GM18909 (cell line): ENCODE data around the gene SIX5.
"Not testable (repeated sequence)": the region's sequence is repeated elsewhere in the genome, so short reads cannot be mapped to it uniquely, and the experiment has no call there.

Source experiments
- ATAC-seq: cut with Tn5 transposase; IDR thresholded peaks from one replicate; pipeline ENCODE4 v1.9.1; 2021; ENCODE audit warnings: mild to moderate bottlenecking; ENCODE audit not compliant: unreplicated experiment, poor library complexity

SIX5 gene

DNA sequence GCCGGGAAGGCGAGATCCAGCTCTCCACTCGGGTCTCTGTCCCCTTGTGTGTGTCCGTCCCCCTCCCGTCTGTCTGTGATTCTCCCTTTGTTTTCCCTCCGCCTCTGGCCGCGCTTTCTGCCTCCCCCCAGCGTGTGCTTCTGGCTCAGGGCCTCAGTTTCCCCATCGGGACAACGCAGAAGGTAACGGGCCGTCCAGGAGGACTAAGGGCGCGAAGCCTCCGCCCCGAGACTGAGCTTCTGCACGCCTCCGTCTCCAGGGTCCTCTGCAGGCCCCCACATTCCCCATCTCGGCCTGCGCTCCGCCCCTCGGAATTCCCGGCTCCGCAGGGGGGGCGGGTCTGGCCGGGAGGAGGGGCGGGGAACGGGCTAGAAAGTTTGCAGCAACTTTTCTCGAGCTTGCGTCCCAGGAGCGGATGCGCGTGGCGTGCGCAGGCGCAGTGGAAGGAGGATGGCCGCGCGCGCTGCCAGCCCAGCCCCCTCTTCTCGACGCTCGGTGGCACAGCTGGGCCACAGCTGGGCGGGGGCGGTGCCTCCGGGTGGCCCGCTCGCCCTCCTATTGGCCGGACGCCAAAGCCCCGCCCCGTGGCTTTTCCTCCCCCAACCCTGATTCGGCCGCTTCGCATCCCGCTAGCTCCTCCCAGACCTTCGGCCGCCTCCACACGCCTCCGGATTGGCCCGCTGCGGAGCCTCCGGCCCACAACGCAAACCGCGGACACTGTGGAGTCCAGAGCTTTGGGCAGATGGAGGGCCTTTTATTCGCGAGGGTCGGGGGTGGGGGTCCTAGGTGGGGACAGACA is at the start of gene SIX5:
Gene SIX5, minus strand, starts transcription at position 269 of the 799 bp plus-strand sequence. CDS start 408 bp downstream, outside the sequence.
- peak; percentile 61 for ATAC-seq

DNA sequence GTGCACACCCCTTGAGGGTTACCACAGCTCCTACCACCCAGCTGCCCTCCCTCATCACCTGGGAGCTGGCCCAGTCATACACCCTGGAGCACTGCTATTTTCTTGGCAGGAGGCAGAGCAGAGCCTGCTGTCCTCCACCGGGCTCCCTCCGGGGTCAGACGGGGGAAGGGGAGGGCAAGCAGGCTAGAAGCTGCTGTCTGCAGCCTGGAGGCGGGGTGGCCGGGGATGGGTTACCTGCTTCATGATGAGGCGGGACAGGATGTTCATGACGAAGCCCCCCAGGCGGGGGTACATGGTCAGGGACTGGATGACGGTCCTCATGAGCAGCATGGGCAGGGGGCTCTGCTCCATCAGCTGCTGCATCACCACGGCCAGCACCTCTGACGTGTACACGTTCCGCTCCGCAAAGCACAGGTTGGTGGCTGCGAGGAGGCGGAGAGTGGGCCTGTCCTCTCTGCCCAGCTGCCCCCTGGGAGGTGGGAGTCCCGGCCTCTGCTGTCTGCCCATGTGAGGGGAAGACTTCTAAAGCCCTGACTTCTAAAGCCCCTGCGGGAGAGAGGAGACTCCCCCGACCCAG is 48.8 kb upstream of the SIX5 start:
- no peak for ATAC-seq

DNA sequence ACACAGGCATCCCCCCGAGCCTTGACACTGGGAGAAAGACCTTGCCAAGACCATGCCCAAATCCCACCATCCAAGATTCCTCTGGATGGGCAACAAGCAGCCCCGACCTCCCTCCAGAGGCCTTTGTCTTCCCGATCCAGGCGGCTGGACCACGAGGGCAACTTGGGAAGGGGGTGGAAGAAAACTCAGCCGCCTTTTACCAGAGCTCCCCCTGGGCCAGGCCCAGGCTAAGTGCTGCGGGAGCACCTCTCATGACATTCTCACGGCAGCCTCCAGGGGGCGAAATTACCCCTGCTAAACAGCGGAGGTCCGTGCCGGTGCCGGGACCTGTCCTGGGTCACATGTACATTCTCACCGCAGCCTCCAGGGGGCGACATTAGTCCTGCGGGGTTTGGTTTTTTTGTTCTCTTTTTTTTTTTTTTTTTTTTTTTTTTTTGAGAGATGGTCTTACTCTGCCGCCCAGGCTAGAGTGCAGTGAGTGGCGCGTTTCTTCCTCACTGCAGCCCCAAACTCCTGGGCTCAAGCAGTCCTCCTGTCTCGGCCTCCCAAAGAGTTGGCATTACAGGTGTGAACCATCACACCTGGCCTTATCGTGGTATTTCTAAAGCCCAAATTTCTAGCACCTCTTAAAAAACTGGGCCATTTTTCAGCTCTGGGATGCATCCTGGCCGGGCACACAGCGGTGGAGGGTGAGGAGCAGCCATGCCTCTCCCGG is 48.1 kb upstream of the SIX5 start:
- ATAC-seq, result peak; percentile 81

DNA sequence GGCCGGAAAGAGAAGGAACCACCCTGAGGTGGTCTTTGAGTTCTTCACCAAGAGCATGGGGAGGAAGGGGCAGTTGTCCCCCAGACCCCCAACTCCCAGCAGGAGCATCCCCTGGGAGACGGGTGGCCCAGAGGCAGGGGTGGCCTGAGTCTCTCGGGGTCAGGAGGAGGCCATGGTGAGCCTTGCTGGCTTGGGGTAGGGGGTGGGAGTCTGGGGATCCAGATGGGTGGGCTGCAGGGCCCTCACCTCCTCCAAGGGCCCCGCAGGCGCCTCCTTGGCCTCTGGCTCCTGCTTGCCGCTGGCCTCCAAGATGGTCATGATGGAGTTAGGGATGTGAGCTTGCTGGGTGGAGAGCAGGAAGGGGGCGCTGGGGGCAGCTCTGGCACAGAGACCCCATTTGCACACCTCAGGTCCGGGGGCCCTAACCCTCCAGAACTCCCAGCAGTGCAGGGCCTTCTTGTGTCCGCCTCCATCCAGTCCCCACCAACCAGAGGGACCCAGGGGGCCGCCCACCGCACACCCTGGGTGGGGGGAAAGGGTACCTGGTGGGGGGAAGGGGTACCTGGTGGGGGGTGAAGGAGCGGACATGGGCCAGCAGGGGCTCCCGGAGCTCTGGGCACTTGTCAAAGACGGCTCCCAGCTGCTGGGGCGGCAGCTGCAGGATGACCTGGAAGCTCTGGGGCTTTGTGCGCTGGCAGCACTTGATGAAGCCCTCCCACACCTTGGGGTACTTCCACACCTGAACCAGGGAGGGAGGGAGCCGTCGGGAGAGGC is 47.4 kb upstream of the SIX5 start:
- ATAC-seq, result no peak

DNA sequence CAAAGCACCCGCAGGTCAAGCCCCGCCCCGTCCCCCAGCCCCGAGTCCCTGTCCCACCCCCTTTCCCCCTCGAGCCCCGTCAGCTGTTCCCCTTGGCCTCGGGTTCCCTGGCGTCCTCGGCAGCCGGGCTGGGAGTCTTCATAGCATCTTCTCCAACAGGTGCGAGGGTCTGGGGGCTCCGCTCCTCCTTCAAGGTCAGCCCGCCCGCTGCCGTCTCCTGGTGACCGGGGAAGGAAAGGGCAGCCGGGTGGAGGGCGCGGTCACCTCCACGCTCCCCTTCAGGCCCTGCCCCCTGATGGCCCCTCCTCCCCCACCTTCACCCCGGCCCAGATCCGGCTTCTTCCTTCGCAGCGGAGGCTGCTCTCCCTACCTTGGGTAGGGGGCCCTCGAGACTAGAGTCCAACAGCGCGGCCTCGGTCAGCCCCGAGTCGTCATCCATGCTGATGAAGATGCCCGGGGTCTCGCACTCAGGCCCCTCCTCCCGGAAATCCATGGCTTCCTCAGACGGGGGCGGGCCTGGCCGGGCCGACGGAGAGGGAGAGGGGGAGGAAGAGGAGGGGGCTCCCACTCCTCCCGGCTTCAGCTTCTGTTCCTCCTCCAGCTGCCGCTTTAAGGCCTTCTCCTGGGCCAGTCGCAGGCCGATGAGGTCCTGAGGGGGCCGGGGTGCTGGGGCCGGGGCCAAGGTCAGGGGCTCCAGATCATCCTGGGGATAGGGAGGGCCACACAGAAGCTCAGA is 46.6 kb upstream of the SIX5 start:
- ATAC-seq, result no peak

DNA sequence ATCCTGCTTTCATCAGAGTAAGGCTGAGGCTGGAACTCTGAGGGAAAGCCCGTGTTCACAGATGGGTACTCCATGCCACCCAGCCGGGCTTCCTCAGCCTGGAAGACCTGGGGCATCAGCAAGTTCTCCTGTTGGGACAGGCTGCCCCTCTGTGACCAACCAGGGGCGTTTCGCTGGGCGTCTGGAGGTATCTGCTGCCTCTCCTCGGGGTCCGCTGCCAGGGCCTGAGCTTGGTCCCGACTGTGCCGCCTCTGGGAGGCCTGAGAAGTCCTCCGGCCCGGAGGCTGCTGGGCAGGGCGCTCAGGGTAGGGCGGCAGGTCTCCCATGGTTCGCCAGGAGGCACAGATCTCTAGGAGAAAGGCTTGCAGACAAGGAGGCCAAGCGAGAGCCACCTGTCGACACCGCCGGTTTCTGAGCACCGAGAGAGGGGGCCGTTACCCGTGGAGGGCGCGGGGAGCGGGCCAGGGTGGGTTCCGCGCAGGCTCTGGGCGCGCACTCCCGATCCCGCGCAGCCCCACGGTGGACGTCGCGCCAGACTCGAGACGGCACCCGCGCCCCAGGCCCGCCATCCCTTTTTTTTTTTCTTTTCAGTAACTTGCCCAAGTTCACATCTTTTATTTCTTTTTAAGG is 45.9 kb upstream of the SIX5 start, which contains the start of gene RSPH6A:
Gene RSPH6A, minus strand, starts transcription at position 458 of the 630 bp plus-strand sequence. Its CDS starts 132 bp downstream, at position 326.
- ATAC-seq, result no peak

DNA sequence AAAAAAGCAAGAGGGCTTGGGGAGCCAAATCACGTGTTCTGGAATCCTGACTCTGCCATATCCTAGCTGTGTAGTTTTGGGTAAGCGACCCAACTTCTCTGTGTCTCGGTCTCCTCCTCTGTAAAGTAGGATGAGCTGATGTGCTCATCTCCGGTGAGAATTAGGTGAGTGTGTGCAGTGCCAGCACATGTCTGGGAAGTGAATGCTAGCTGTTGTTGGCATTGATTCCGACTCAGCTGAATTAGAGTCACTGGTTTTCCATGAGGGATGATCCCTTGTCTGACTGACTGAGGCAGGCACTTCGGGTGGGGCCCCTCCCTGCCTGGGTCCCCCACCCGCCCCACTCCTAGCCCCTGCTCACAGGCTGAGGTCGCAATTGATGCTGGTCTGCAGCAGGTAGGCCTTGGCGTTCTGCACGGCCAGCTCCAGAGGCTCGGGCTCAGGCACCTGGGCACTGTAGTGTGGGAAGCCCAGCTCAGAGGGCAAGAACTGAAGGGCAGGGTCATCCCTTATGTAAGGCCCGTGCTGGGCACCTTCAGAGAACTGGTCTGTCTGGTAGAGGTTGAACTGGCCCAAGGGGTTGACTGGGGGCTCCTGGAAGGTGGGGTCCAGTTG is 45.2 kb upstream of the SIX5 start:
- ATAC-seq, result no peak

DNA sequence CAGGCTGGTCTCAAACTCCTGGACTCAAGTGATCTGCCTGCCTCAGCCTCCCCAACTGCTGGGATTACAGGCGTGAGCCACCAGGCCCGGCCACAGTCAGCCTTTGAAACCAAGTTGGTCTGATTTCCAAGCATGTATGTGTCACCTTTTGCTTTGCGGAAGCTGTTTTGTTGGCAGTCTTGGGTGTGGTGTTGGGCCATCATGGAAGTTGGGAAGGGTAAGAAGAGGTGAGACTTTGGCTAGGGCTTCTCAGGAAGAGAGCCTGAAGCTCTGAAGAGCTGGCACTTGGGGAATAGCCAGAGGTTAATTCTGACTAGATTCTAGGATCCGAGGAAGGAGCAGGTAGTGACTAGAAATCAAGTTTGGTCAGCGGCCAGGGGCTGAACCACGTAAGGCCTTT is 43.2 kb upstream of the SIX5 start:
- no peak for ATAC-seq

DNA sequence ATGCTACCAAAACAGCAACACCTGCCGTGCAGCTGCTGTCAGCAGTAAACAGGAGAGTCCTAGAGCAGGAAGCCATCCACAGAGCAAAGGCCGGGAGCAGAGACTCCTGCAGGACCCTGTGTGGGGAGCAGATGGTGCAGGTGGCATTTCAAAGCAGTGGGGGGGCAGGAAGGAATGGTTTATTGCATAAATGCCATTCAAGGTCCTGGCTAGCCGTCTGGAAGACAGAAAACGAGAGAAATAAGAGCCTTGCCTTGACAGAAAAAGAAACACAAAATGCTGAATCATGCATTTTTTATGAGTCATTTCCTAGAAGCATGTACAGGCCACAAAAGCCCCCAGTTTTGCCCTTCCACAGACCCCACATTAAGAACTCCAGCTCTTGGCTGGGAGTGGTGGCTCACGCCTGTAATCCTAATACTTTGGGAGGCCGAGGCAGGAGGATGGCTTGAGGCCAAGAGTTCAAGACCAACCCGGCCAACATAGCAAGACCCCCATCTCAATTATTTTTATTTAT is 40.6 kb upstream of the SIX5 start:
- no peak for ATAC-seq

DNA sequence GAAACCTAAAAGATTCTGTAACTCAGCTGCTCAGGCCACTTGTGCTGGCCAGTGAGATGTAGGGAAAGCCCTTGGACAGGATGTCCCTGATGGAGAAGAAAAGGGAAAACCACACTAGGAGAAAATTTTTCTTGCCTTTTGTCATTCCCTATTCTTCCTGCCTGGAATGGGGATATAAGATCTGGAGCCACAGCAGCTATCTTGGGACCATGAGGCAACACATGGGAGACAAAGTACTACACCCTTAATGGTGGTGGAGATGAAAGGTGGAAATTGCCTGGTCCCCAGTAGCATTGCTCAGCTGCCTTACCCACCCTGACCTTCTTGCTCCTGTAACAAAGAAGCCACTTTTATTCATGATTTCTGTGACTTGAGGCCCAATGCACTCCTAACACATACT is 36.7 kb upstream of the SIX5 start:
- ATAC-seq, result no peak

DNA sequence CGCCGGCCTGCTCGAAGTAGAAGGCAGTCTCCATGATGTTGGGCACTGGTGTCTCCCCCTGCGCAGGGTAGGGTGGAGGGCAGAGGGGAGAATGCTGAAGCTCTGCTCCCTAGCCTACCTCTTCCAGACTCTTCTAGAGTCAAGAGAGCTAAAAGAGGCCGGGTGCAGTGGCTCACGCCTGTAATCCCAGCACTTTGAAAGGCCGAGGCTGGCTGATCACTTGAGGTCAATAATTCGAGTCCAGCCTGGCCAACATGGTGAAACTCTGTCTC is 35.8 kb upstream of the SIX5 start:
- no peak for ATAC-seq

DNA sequence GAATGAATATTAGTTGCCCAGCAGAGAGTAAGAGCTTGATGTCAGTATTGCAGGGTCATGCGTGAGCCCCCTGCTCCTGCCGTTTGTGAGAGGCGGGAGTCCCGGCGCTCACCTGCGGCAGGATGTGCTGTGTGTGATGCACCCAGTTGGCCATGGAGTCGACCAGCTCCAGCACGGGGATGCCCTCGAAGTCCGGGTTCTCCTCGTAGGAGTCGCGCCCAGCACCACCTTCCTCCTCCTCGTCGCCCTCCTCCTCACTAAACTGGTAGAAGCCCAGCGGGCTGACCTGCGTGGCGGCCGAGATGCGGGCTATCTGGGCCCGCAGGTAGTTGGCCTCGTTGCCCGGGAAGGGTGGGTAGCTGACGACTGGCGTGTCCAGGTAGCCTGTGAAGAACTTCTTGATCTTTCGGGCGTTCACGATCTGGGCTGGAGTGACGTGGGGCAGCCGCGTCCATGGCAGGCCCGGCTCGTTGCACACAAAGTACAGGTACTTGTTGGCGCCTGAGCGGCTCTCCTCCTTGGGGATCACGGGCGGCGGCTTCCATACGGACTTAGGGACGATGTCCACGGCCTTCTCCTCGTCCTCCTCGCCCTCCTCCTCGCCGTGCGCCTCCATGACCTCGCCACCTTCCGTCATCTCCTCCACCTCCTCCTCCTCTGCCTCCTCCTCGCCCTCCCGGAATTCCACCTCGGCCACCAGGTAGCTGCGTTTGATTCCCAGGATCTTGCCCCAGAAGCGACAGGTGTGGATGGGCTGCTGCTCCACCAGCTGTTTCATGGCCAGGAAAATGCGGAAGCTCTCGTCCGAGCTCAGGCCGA is 35.3 kb upstream of the SIX5 start:
- no peak for ATAC-seq

DNA sequence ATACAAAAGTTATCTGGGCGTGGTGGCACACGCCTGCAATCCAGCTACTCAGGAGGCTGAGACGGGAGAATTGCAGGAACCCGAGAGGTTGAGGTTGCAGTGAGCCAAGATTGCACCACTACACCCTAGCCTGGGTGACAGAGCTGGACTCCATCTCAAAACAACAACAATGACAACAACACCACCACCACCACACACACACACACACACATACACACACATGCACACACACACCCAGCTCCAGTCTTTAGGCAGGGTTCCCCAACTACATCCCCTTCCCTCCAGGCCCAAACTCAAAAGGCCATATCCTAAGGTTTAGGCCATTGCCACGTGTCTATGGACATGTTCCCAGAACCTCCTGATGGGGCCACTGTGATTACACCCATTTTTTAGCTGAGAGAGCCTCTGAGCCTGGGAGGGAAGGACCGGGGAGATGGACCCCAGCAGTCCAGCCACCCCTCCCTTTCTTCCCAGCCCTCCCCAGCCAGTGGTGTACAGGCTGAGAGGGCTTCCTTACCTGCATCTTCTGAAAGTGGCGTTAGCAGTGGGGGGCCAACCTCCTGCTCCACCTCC is 32.6 kb upstream of the SIX5 start:
- no peak for ATAC-seq

DNA sequence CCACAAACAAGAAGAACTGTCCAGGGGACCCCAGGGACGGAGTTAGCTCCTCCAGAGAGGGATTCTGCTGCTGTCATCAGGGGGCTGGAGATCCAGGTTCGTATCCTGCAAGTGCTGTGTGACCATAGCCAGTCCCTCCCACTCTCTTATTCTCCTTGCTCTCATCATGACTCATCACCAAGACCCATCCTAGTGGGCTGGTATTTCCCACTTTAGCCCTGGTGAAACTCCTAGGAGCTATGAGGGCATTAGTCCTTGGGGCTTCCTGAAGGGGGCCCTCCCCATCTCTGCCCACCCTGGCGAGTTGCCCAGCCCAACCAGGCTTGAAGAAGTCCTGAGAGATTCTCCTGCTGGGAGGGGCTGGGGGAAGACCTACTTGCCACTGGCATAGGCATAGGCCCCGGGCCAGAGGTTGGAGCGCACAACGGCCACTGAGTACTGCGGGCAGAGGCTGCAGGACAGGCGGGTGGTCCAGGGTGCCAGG is 31.1 kb upstream of the SIX5 start:
- no peak for ATAC-seq

DNA sequence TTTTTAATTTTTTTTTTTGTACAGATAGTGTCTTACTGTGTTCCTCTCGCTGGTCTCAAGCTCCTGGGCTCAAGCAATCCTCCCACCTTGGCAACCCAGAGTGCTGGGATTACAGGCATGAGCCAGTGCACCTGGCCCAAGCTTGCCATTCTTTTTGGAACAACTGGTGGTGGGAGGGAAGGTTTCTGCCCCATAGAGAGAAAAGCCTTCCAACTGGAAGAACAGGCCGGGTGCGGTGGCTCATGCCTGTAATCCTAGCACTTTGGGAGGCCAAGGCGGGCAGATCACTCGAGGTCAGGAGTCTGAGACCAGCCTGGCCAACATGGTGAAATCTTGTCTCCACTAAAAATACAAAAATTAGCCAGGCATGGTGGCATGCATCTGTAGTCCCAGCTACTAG is 30.5 kb upstream of the SIX5 start:
- not testable (repeated sequence) for ATAC-seq

DNA sequence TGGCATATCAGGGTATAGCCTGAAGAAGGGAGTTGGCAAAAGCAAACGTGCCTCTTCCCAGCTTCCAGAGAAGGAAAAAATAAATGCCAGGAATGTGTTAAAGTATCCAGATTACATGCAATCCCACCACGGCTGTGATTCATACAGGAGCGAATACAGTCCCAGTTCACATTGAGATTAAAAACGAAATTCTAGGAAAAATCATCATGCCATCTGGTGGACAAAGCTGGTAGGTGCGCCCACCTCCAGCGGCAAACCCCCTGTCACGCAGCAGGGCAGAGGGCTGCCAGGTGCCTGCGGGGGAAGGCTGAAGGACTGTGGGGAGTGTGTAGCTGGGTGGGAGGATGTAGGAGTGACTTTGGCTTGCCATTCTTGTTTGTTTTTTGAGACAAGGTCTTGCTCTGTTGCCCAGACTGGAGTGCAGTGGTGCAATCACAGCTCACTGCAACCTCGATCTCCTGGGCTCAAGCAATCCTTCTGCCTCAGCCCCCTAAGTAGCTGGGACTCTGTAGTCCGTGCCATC is 30.0 kb upstream of the SIX5 start:
- ATAC-seq, result no peak

DNA sequence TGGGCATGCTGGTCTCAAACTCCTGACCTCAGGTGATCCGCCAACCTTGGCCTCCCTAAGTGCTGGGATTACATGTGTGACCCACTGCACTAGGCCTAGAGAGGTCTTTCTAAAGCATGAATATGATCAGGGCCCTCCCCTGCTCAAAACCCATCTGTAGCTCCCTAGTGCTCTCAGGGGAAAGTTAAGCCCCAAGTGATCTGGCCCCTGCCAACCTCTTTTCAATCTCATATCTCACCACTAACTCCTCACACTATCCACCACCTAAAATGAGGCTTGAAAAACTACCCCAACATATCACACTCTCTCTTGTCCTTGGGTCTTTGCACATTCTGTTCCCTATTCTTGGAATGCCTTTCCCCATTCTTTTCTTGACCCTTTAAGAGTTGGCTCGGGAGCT is 25.6 kb upstream of the SIX5 start:
- no peak for ATAC-seq

DNA sequence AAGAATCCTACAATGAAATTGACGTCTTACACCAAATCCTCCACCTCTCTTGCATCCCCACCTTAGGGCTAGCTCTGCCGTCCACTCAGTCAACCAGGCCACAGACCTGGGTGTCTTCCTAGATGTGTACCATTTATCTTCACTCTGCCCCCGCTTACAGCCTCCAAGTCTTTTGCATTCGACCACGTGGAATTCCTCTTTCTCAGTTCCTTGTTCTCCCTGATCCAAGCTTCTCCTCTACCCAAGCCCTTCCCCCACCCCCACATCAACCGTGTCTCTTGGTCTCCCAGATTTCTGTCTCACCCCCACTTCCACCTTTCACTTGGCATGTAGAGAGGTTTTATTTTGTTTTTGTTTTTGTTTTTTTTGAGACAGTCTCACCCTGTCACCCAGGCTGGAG is 24.8 kb upstream of the SIX5 start:
- no peak for ATAC-seq
